Astrocyte (in vitro differentiated cells and primary cell): ENCODE data around the gene DENND2A.
"Not testable (repeated sequence)": the region's sequence is repeated elsewhere in the genome, so short reads cannot be mapped to it uniquely, and the experiment has no call there.

Experiments
- CTCF ChIP-seq: IDR thresholded peaks from 2 replicates; pipeline ENCODE4 v1.5.1; 2011; ENCODE audit warnings: low read depth, mild to moderate bottlenecking, inconsistent platforms, low read length, moderate library complexity; ENCODE audit not compliant: insufficient read depth
- EZH2 ChIP-seq: IDR thresholded peaks from 2 replicates; pipeline ENCODE4 v1.6.1; 2012; ENCODE audit warnings: mild to moderate bottlenecking, low read length, inconsistent platforms; ENCODE audit not compliant: insufficient read depth

- not testable (repeated sequence) for TF ChIP-seq CTCF, EZH2
These were observed 4.1 kb upstream of the DENND2A start for GRCh38 chr7:140644761-140645160.
